NOMO-1 (cell line): ENCODE data around the gene DCTD.

ENCODE experiments used
- DNase-seq, 2 experiments: peaks; one replicate each; lab custom pipeline; 2025; ENCODE audit not compliant: unreplicated experiment in 2 of 2; lab: John Stamatoyannopoulos, UW

DCTD gene

DNA sequence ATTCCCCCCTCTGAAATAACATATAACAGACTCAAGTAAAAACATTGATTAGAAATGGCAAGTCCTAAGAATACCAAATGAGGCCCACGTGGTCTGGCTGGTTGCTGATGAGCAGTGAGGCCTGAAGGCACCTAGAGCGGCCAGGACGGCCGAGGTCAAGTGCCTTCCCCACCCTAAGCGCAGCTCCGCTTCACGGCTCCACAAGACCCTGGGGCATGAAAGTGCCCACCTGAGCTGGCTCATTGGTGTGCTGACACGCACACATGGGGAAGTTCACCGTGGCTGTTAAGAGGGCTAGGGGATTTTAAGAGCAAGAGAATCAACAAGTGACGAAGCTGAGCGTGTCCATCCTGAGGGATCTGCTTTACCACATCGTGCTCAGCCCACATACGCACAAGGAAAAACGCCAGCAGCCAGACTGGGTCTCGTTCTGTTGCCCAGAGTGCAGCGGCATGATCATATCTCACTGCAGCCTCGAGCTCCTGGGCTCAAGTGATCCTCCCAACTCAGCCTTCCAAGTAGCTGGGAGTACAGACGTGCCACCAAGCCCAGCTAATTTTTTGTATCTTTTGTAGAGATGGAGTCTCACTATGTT, 22.4 kb downstream of the DCTD start:
- no peak for DNase-seq

DNA sequence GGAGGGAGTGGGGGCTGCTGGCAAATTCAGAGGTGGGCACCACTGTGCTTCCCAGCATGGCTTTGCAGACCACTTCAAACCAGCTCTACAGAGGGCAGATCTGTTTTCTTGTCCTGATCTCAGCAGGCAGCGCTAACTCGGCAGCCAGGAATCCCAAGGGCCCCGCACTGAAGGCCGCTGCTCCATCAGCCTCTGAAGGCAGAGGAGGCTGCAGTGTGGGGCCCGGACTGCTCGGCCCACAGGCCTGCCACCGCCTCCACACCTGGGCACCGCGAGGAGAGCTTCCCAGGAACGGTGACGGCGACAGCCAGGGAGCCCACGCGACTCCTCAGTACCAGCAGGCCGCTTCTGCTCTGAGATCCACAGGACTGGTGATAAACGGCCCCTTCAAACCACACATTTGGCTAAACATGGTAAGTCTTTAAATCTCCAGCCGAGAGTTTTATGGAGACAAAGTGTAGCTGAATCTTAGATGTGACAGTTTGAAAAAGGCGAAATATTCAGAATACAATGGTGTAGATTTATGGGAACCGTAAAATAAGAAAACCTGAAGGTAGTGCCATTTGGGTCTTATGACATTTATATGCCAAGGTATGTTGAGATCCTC, 23.6 kb downstream of the DCTD start:
- no peak for DNase-seq

DNA sequence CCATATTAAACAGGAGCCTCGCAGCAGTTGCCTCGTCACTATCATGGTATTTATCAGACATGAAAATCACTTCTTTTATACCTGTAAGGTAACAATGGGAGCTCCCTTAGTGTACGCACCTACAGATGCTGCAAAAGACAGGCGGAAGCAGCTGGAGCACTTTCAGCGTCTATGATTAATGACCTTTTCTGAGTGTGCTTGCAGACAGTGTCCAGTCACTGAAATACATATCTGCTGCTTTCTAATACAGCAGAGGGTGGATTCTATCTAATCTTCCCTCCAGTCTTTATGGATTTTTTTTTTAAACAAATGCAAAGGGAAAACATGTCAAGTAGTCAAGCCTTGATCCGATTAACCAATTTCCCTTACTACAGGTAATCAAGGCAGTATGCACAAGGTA, 24.1 kb downstream of the DCTD start:
- no peak for DNase-seq

DNA sequence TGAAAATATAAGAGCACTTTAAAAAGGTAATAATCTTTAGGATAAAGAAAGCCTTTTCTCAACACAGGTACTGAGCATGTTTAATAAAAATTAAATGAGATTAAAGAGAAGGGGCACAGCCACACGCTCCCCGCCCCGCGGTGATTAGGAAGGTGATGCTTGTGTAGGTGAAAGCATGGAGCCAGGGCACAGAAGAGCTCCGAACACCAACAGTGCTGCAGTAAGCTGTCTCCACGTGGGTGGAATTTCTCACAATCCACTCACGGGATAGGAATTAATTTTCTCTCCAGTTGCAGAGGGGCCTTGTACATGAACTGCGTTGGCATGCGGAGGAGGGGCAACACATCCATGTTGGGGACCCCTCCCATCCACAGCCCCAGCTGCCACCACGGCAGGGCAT, 27.0 kb downstream of the DCTD start:
- DNase-seq = no peak

GRCh38 chr4:182888891-182889290, 28.3 kb downstream of the DCTD start:
- no peak for DNase-seq

GRCh38 chr4:182886768-182887167, 30.4 kb downstream of the DCTD start:
- DNase-seq = no peak

- no peak for DNase-seq
Observed at GRCh38 chr4:182886205-182886604, 31.0 kb downstream of the DCTD start.

- no peak for DNase-seq
Observed at GRCh38 chr4:182885738-182886077, 31.5 kb downstream of the DCTD start.

DNA sequence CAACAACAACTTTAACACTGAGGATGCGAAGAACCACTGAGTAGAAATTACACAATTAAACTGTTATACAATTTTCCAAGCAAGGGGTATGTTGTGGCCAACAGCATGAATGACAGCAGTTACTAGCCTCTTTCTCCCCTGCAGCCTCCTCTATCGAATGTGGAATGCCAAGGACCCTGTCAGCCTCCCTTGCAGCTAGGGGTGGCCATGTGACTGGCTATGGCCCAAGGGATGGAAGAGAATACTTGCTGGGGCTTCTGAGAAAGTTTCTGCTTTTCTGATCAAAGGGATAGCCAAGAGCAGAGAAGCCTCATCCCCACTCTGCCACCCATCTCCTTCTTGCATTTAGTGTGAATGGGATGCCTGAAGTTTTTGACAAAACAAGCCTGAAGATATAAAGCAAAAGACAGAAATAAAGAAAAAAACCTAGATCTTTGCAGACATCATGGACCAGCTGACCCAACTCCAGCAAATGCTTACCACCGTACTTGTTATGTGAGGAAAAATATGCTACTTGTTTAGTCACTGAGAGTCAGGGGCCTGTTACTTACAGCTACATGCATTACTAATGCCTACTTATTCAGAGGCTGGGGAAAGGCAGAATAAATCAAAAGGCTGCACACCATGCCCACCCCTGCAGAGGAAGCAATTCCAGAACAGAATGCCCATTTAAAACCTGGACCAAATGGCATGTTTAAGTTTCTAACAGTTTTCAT, 32.0 kb downstream of the DCTD start:
- no peak for DNase-seq

DNA sequence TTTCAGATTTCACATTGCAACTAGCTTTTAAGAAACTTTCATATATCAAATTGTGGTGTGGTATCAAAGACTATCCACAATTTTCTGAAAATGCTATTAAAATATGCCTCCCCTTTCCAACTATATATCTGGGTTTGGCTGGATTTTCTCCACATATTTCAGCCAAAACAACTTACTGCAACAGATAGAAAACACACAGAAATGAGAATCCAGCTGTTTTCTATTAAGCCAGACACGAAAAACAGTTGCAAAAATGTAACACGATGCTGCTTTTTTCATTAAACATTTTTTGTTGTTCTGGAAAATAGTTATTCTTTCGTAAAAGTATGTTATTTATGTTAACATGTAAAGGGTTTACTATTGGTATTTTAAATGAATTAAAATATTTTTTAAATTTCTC, 33.1 kb downstream of the DCTD start:
- DNase-seq = no peak

DNA sequence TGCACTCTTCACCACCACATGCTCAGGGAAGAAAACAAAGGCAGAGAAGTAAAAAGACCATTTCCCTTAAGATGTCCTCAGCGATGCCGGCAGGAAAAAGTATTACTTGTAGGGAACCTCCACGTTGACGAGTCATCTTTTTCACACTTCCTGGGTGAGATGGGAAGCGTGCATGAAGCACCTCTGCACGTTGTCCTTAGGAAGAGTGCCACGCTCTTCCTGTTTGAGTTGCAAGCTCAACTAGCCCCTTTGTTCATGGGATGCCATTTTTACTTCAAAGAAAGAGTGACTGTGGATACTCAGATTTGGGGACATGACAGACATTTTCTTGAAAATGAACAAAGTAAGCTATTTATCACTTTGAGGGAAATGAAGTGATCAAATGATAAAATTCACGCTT, 33.8 kb downstream of the DCTD start:
- DNase-seq = no peak

- DNase-seq = no peak
Observed at GRCh38 chr4:182881914-182882313, 35.3 kb downstream of the DCTD start.

GRCh38 chr4:182880387-182881356, 36.5 kb downstream of the DCTD start:
- no peak for DNase-seq

- no peak for DNase-seq
Observed at GRCh38 chr4:182879913-182880312, 37.3 kb downstream of the DCTD start.

- no peak for DNase-seq
Observed at GRCh38 chr4:182878633-182879495, 38.3 kb downstream of the DCTD start.

GRCh38 chr4:182877326-182877883, 39.8 kb downstream of the DCTD start:
- DNase-seq = no peak

DNA sequence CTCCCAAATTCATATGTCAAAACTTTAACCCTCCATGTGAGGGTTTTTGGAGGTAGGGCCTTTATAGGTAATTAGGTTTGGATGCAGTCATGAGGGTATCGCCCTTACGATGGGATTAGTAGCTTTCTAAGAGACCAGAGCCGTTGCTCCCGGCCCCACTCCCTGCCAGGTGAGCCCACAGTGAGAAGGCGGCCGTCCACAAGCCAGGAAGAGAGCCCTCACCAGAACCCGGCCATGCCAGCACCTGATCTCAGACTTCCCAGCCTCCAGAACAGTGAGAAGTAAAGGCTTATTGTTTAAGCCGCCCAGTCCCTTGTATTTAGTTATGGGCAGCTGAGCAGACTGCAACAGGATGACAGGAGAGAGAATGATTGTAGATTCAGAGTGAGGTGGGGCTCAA, 40.8 kb downstream of the DCTD start:
- DNase-seq = no peak

DNA sequence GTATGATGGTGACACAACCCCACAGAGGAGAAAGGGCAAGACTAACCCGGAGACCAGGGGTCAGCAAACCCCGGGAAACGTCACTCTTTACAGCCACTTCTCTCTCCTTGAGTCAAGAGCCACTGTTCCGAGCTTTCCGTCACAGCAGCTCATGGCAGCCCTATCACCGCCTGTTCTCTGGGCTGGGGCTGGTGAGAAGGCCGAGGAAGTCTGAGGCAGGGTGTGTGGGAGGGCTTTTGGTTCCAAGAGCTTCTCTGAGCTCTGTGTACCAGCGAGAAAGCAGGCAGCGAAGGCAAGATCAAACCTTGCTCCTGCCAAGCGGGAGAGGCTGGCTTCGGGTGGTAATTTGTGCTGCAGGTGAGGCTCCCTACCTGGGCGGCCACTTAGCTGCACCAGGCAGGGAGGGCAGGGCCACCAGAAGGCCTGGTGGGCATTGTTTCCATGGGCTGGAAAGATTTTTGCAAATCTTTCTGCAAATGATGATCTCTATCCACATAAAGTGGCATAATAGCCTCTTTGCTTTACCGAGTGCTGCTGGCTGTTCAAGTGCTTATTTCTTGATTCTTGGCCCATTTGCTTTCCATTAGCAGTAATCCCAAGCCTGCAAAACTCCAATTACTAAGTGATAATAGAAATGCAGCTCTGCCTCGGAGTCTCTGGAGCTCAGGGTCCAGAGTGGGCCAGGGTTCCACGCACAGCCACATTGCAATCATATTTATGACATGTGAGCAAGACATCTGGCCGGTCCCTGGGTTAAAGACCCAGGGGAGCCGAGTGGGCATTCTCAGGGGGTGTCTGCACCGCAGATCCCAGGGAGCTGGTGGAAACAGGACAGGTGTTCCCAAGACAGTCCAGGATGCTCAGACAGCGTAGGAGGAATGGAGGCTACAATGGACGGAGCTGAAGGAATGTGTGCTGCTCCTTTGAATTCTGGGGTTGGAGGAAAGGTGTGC, 41.5 kb downstream of the DCTD start:
- DNase-seq = no peak

- DNase-seq = no peak
Observed at GRCh38 chr4:182874797-182875345, 42.3 kb downstream of the DCTD start.
